Breast epithelium (tissue), 4 donors: ENCODE results near the gene HELZ. TPM values are rescaled to one million over a fixed set of nuclear protein-coding genes. Genes with fewer than 3 reads are reported as not detected.
"Not testable (repeated sequence)": the region's sequence is repeated elsewhere in the genome, so short reads cannot be mapped to it uniquely, and the experiment has no call there.

Experiments
- DNase-seq, 2 donors: peaks; one replicate each; pipeline ENCODE4 v3.0.0-alpha.2; 2019; ENCODE audit warnings: low spot score in 2 of 2
- H3K27ac ChIP-seq, 2 donors: fragments of 200-600 bp; sonication (generic) in 1 of 2; one replicate each; pipeline ENCODE4 v1.5.1; 2016 to 2019; ENCODE audit warnings: mild to moderate bottlenecking in 1 of 2
- H3K27me3 ChIP-seq, 2 donors: fragments of 200-600 bp; sonication (generic) in 1 of 2; one replicate each; pipeline versions ENCODE4 v1.5.1 to v1.6.0; 2017 to 2019; ENCODE audit warnings: control low read depth in 1 of 2, mild to moderate bottlenecking in 1 of 2
- H3K36me3 ChIP-seq: fragments of 200-600 bp; one replicate; pipeline ENCODE4 v1.5.1; 2019
- H3K4me1 ChIP-seq, 2 donors: fragments of 200-600 bp; sonication (generic); one replicate each; pipeline ENCODE4 v1.5.1; 2016 to 2019; ENCODE audit warnings: control low read depth in 1 of 2
- H3K4me3 ChIP-seq, 3 donors: fragments of 200-600 bp; sonication (generic); 1 replicate in 2 of 3; 2 replicates in 1 of 3; pipeline ENCODE4 v1.5.1; 2016 to 2019; ENCODE audit warnings: mild to moderate bottlenecking in 3 of 3, moderate library complexity in 2 of 3
- H3K9me3 ChIP-seq, 2 donors: fragments of 200-600 bp; sonication (generic) in 1 of 2; one replicate each; pipeline ENCODE4 v1.5.1; 2016 to 2019; ENCODE audit warnings: control low read depth in 1 of 2
- CTCF ChIP-seq, 3 donors: fragments of 450-650 bp; IDR thresholded peaks; one replicate each; pipeline ENCODE4 v1.5.1; 2016 to 2017; ENCODE audit warnings: antibody characterized with exemption in 3 of 3, mild to moderate bottlenecking in 3 of 3, moderate library complexity in 3 of 3
- POLR2A ChIP-seq: fragments of 450-650 bp; IDR thresholded peaks from one replicate; pipeline ENCODE4 v1.6.1; 2016; ENCODE audit warnings: antibody characterized with exemption, mild to moderate bottlenecking, moderate library complexity
- POLR2AphosphoS5 ChIP-seq, 3 donors: sonication (generic); formaldehyde crosslinking; IDR thresholded peaks; one replicate each; pipeline ENCODE4 v1.6.1; 2017; ENCODE audit warnings: antibody characterized with exemption in 3 of 3
- intact Hi-C: fragments of 100-400 bp; cut with DNase I; formaldehyde crosslinking; loops from one replicate; pipeline ENCODE4 v1.15.1; 2023; ENCODE audit warnings: low total_unique reads
- total RNA-seq, 3 donors: library from RNA; depleted of rRNA; stranded (reverse); fragments of >200 nt; gene quantifications; one replicate each; pipeline ENCODE4 v1.1.0, GENCODE V29; 2016

Gene HELZ
- total RNA-seq, 3 donors from 2014 or later = 66.5 to 104 (median 79.8) TPM

GRCh38 chr17:67289181-67289876 lies 44.3 kb upstream of the HELZ start:
- Histone ChIP-seq H3K36me3 (no peaks in the 10 kb centered on the region), H3K27ac (peak overlapping the region in 1 of 2 donors; percentile 52), H3K9me3 (no peaks in the 10 kb centered on the region), H3K4me1 (no peaks in the 10 kb centered on the region), H3K27me3 (no peaks in the 10 kb centered on the region), H3K4me3 (peak overlapping the region in 2 of 3 donors; percentile 13 to 26)
- intact Hi-C loops = no loop called here
- DNase-seq = peak; percentile 50 to 53
- no peak for TF ChIP-seq CTCF (IDR thresholded peaks at IDR 0.05)
- TF ChIP-seq POLR2AphosphoS5 (IDR thresholded peaks at IDR 0.05) = no peak
- no peak for TF ChIP-seq POLR2A

GRCh38 chr17:67286826-67287225 lies 41.8 kb upstream of the HELZ start:
- intact Hi-C loops = loop anchor here (1.0 kb wide), 1 partner anchor 9 kb away; no protein-coding TSS in a partner anchor
- not testable (repeated sequence) for H3K4me3 ChIP-seq, H3K27me3 ChIP-seq, H3K9me3 ChIP-seq, H3K36me3 ChIP-seq, H3K4me1 ChIP-seq, H3K27ac ChIP-seq, DNase-seq

GRCh38 chr17:67285360-67285759 lies 40.4 kb upstream of the HELZ start:
- TF ChIP-seq POLR2A (no peak), POLR2AphosphoS5 (IDR thresholded peaks at IDR 0.05) (no peak), CTCF (IDR thresholded peaks at IDR 0.05) (no peak)
- no peaks in the 10 kb centered on the region for H3K27me3 ChIP-seq
- H3K4me1 ChIP-seq = no peaks in the 10 kb centered on the region
- no peaks in the 10 kb centered on the region for H3K36me3 ChIP-seq
- no peak overlapping the region for H3K27ac ChIP-seq
- H3K4me3 ChIP-seq = no peak overlapping the region
- intact Hi-C loops = no loop called here
- no peak for DNase-seq
- H3K9me3 ChIP-seq = no peaks in the 10 kb centered on the region

- Histone ChIP-seq H3K9me3 (no peaks in the 10 kb centered on the region), H3K4me3 (no peak overlapping the region), H3K27ac (no peak overlapping the region), H3K27me3 (no peaks in the 10 kb centered on the region), H3K4me1 (no peaks in the 10 kb centered on the region), H3K36me3 (no peaks in the 10 kb centered on the region)
- TF ChIP-seq POLR2A = no peak
- no peak for TF ChIP-seq CTCF (IDR thresholded peaks at IDR 0.05)
- TF ChIP-seq POLR2AphosphoS5 (IDR thresholded peaks at IDR 0.05) = no peak
- intact Hi-C loops = no loop called here
- no peak for DNase-seq
Observed at GRCh38 chr17:67283731-67284516, 38.9 kb upstream of the HELZ start.

- DNase-seq = no peak
- H3K27me3 ChIP-seq = no peaks in the 10 kb centered on the region
- no peak overlapping the region for H3K4me3 ChIP-seq
- H3K9me3 ChIP-seq = no peaks in the 10 kb centered on the region
- no peaks in the 10 kb centered on the region for H3K36me3 ChIP-seq
- TF ChIP-seq CTCF (IDR thresholded peaks at IDR 0.05) = no peak
- no peak for TF ChIP-seq POLR2AphosphoS5 (IDR thresholded peaks at IDR 0.05)
- no peak for TF ChIP-seq POLR2A
- intact Hi-C loops = no loop called here
- no peak overlapping the region for H3K27ac ChIP-seq
- no peaks in the 10 kb centered on the region for H3K4me1 ChIP-seq
Observed at GRCh38 chr17:67281743-67282142, 36.7 kb upstream of the HELZ start.
